ENCODE results near the gene SUN3. TPM values are rescaled to one million over a fixed set of nuclear protein-coding genes. Genes with fewer than 3 reads are reported as not detected.

Gene SUN3
- total RNA-seq, 1 experiment from 2014 or later, result not detected

DNA sequence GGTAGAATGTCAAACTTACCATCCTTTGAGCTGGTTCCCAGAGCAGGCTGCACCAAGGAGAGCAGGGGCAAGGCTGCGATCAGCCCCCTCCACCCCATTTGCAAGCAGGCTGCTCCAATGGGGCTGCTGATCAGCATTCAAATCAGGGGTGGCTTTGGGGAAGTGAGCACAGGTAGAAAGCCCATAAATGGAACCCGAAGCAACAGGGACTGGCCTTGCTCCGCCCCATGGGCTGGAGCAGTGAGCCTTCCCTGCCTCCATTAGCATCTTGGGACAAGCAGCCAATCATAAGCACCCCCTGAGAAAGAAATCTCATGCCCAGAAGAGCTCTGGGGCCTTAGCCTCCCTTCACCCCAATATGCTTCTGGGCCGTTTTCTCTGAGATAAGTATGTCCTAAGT, 76.7 kb downstream of the SUN3 start:
- no peak for DNase-seq
- no peak overlapping the region for H3K4me3 Mint-ChIP-seq
- no CpG with 5 or more reads among the region's 4 CpGs for WGBS (ENCODE audit: extremely low coverage, insufficient read length, low lambda C conversion rate)
- Histone ChIP-seq H2AK5ac (ENCODE audit: insufficient read length, low read length) (no peak overlapping the region), H4K5ac (ENCODE audit: insufficient read length, low read depth, low read length) (no peak overlapping the region), H2BK12ac (ENCODE audit: insufficient read length, low read depth, low read length) (no peak overlapping the region), H4K20me1 (ENCODE audit: control insufficient read depth, insufficient read depth, insufficient read length) (no peaks in the 10 kb centered on the region), H3K56ac (ENCODE audit: insufficient read length, low read depth, low read length) (no peak overlapping the region), H3K4me1 (ENCODE audit: insufficient read depth, low read length) (peaks cover 3% of the 10 kb centered on the region; the same call in 1 of the 2 replicates), H2BK120ac (ENCODE audit: low read depth, low read length, poor library complexity, severe bottlenecking) (no peak overlapping the region), H3T11ph (ENCODE audit: low read length) (no peak overlapping the region), H3K23ac (ENCODE audit: insufficient read length, low read depth, low read length) (no peak overlapping the region), H3K79me2 (ENCODE audit: insufficient read depth, low read length) (no peaks in the 10 kb centered on the region), H3K9me3 (ENCODE audit: control insufficient read depth, low read depth, low read length) (no peaks in the 10 kb centered on the region), H2BK5ac (ENCODE audit: insufficient read length, low read length) (no peak overlapping the region), H3K18ac (ENCODE audit: insufficient read length, low read depth, low read length) (no peak overlapping the region), H2BK20ac (ENCODE audit: low read depth, low read length, poor library complexity, severe bottlenecking) (no peak overlapping the region), H3K14ac (ENCODE audit: insufficient read depth, low read length) (no peak overlapping the region), H3K23me2 (ENCODE audit: insufficient read length, low read depth, low read length, poor library complexity, severe bottlenecking) (no peaks in the 10 kb centered on the region), H4K8ac (replicated peaks; ENCODE audit: insufficient read length, low read depth, low read length) (no peak overlapping the region), H3K9ac (ENCODE audit: extremely low read depth, insufficient read length, low read length) (no peak overlapping the region), H4K91ac (ENCODE audit: insufficient read length, low read depth, low read length) (no peak overlapping the region), H2AFZ (ENCODE audit: low read length) (no peak overlapping the region), H3K27me3 (ENCODE audit: insufficient read depth, low read length) (no peaks in the 10 kb centered on the region), H3K79me1 (ENCODE audit: insufficient read depth, low read depth, low read length, poor library complexity, severe bottlenecking) (no peaks in the 10 kb centered on the region), H2BK15ac (ENCODE audit: low read depth, low read length) (no peak overlapping the region), H3K4me2 (ENCODE audit: insufficient read depth, insufficient read length, low read length) (no peak overlapping the region), H3K27ac (ENCODE audit: insufficient read length, low read depth, low read length) (no peak overlapping the region), H3K4ac (ENCODE audit: low read depth, low read length) (no peak overlapping the region)
- TF ChIP-seq, protein P1, sequence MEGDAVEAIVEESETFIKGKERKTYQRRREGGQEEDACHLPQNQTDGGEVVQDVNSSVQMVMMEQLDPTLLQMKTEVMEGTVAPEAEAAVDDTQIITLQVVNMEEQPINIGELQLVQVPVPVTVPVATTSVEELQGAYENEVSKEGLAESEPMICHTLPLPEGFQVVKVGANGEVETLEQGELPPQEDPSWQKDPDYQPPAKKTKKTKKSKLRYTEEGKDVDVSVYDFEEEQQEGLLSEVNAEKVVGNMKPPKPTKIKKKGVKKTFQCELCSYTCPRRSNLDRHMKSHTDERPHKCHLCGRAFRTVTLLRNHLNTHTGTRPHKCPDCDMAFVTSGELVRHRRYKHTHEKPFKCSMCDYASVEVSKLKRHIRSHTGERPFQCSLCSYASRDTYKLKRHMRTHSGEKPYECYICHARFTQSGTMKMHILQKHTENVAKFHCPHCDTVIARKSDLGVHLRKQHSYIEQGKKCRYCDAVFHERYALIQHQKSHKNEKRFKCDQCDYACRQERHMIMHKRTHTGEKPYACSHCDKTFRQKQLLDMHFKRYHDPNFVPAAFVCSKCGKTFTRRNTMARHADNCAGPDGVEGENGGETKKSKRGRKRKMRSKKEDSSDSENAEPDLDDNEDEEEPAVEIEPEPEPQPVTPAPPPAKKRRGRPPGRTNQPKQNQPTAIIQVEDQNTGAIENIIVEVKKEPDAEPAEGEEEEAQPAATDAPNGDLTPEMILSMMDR (conservative IDR thresholded peaks at IDR 0.05), result no peak
- peaks cover 34 to 36% of the 10 kb centered on the region in 2 experiments for H3K4me1 Mint-ChIP-seq
- peaks cover 4 to 24% (median 18%) of the 10 kb centered on the region in 3 experiments; a peak in 5 of 7 replicates for H3K36me3 Mint-ChIP-seq (ENCODE audit: insufficient read depth in 1 of 3, low read depth in 3 of 3)
- no peaks in the 10 kb centered on the region for H3K27me3 Mint-ChIP-seq (ENCODE audit: low read depth)
- no peak overlapping the region; a peak in 1 of 7 replicates for H3K27ac Mint-ChIP-seq
- H3K9me3 Mint-ChIP-seq, result no peaks in the 10 kb centered on the region
